GM23338 (cell line): ENCODE data around the gene MYT1. TPM values are rescaled to one million over a fixed set of nuclear protein-coding genes. Genes with fewer than 3 reads are reported as not detected.

ENCODE experiments used
- ATAC-seq: fragments of 200-7000 bp; cut with Tn5 transposase; 3 replicates; pipeline ENCODE4 v1.9.1; 2020
- DNase-seq: peaks from one replicate; pipeline ENCODE4 v3.0.0-alpha.2; 2015; ENCODE audit warnings: low spot score
- H2AFZ ChIP-seq: fragments of 200-600 bp; sonication (generic); 2 replicates; pipeline ENCODE4 v1.8.0; 2016; ENCODE audit warnings: antibody characterized with exemption, mild to moderate bottlenecking, moderate library complexity
- H3F3A ChIP-seq: fragments of 200-600 bp; sonication (generic); replicated peaks from 2 replicates; pipeline ENCODE4 v1.8.0; 2017; ENCODE audit warnings: antibody characterized with exemption, mixed run types, low read depth
- H3K27ac ChIP-seq: fragments of 200-600 bp; sonication (generic); 2 replicates; pipeline ENCODE4 v1.6.1; 2016; ENCODE audit warnings: low read depth
- H3K27me3 ChIP-seq: fragments of 200-600 bp; sonication (generic); 2 replicates; pipeline ENCODE4 v1.8.0; 2016; ENCODE audit warnings: mild to moderate bottlenecking, mixed run types, moderate library complexity; ENCODE audit not compliant: insufficient read depth
- H3K36me3 ChIP-seq: fragments of 200-600 bp; sonication (generic); 2 replicates; pipeline ENCODE4 v1.8.0; 2016; ENCODE audit warnings: mild to moderate bottlenecking; ENCODE audit not compliant: insufficient read depth
- H3K4me1 ChIP-seq: fragments of 200-600 bp; sonication (generic); 2 replicates; pipeline ENCODE4 v1.8.0; 2016; ENCODE audit warnings: mild to moderate bottlenecking, moderate library complexity; ENCODE audit not compliant: insufficient read depth
- H3K4me2 ChIP-seq: fragments of 200-600 bp; sonication (generic); 2 replicates; pipeline ENCODE4 v1.7.1; 2017; ENCODE audit warnings: mixed run types
- H3K4me3 ChIP-seq: fragments of 200-600 bp; sonication (generic); 2 replicates; pipeline ENCODE4 v1.6.1; 2016; ENCODE audit warnings: mixed run types
- H3K79me2 ChIP-seq: fragments of 200-600 bp; sonication (generic); replicated peaks from 2 replicates; pipeline ENCODE4 v1.8.0; 2017; ENCODE audit warnings: mild to moderate bottlenecking; ENCODE audit not compliant: insufficient read depth
- H3K9me2 ChIP-seq: fragments of 200-600 bp; sonication (generic); 2 replicates; pipeline ENCODE4 v1.8.0; 2017; ENCODE audit not compliant: insufficient read depth
- H4K20me1 ChIP-seq: fragments of 200-600 bp; sonication (generic); replicated peaks from 2 replicates; pipeline ENCODE4 v1.8.0; 2017; ENCODE audit warnings: mild to moderate bottlenecking; ENCODE audit not compliant: insufficient read depth
- H3K27ac Mint-ChIP-seq: 2 replicates; pipeline ENCODE4 v1.8.0; 2020; ENCODE audit warnings: inconsistent platforms, mild to moderate bottlenecking, moderate library complexity, mixed read lengths
- H3K27me3 Mint-ChIP-seq: 3 replicates; pipeline ENCODE4 v1.8.0; 2022; ENCODE audit warnings: low read depth, mild to moderate bottlenecking, moderate library complexity, mixed read lengths, inconsistent platforms; ENCODE audit not compliant: insufficient read depth, poor library complexity
- H3K36me3 Mint-ChIP-seq: 3 replicates; pipeline ENCODE4 v1.8.0; 2021; ENCODE audit warnings: low read depth, mild to moderate bottlenecking, inconsistent platforms, moderate library complexity, mixed read lengths
- H3K4me1 Mint-ChIP-seq: 3 replicates; pipeline ENCODE4 v1.8.0; 2020; ENCODE audit warnings: mild to moderate bottlenecking, inconsistent platforms, mixed read lengths
- H3K4me3 Mint-ChIP-seq: 3 replicates; pipeline ENCODE4 v1.8.0; 2021; ENCODE audit warnings: moderate library complexity, mild to moderate bottlenecking, inconsistent platforms, mixed read lengths
- H3K9me3 Mint-ChIP-seq: 3 replicates; pipeline ENCODE4 v1.8.0; 2020; ENCODE audit warnings: moderate library complexity, mild to moderate bottlenecking, inconsistent platforms, mixed read lengths
- CREB1 ChIP-seq: fragments of 250-450 bp; sonication (Bioruptor Pico); IDR thresholded peaks from 2 replicates; pipeline ENCODE4 v1.5.0; 2020; ENCODE audit warnings: low read depth, mild to moderate bottlenecking, moderate library complexity
- CTCF ChIP-seq, 2 experiments: fragments of 200-600 bp in 1 of 2; sonication (generic) in 1 of 2; conservative IDR thresholded peaks; 2 replicates each; pipeline versions ENCODE4 v1.5.1 to v1.6.1; 2016 to 2017; ENCODE audit warnings: antibody characterized with exemption in 2 of 2, low read depth in 2 of 2, mild to moderate bottlenecking in 2 of 2, moderate library complexity in 1 of 2
- ETS1 ChIP-seq: IDR thresholded peaks from 2 replicates; pipeline ENCODE4 v1.6.1; 2016; ENCODE audit warnings: antibody characterized with exemption
- EZH2 ChIP-seq: fragments of 200-600 bp; sonication (generic); IDR thresholded peaks from one replicate; pipeline ENCODE4 v1.8.0; 2017; ENCODE audit warnings: antibody characterized with exemption, mild to moderate bottlenecking, low read depth; ENCODE audit not compliant: unreplicated experiment
- EZH2phosphoT487 ChIP-seq: fragments of 200-600 bp; sonication (generic); IDR thresholded peaks from one replicate; pipeline ENCODE4 v1.8.1; 2018; ENCODE audit warnings: antibody characterized with exemption; ENCODE audit not compliant: unreplicated experiment
- JUNB ChIP-seq: IDR thresholded peaks from one replicate; pipeline ENCODE4 v1.6.1; 2016; ENCODE audit warnings: antibody characterized with exemption; ENCODE audit not compliant: unreplicated experiment
- NANOG ChIP-seq: IDR thresholded peaks from 2 replicates; pipeline ENCODE4 v1.6.1; 2016; ENCODE audit warnings: antibody characterized with exemption, borderline replicate concordance
- POLR2AphosphoS5 ChIP-seq: IDR thresholded peaks from 2 replicates; pipeline ENCODE4 v1.6.1; 2016; ENCODE audit warnings: antibody characterized with exemption, low read depth
- REST ChIP-seq: IDR thresholded peaks from one replicate; pipeline ENCODE4 v1.6.1; 2018; ENCODE audit warnings: antibody characterized with exemption; ENCODE audit not compliant: unreplicated experiment
- STAT1 ChIP-seq: IDR thresholded peaks from one replicate; pipeline ENCODE4 v1.6.1; 2016; ENCODE audit warnings: antibody characterized with exemption; ENCODE audit not compliant: unreplicated experiment
- ZNF114 ChIP-seq: fragments of 250-450 bp; sonication (Bioruptor Pico); IDR thresholded peaks from 2 replicates; pipeline ENCODE4 v1.5.0; 2020; ENCODE audit warnings: mild to moderate bottlenecking, moderate library complexity
- ZNF331 ChIP-seq: fragments of 250-450 bp; sonication (Bioruptor Pico); IDR thresholded peaks from 2 replicates; pipeline ENCODE4 v1.5.0; 2020; ENCODE audit warnings: low read depth, mild to moderate bottlenecking, moderate library complexity
- ZNF462 ChIP-seq: fragments of 250-450 bp; sonication (Bioruptor Pico); IDR thresholded peaks from 2 replicates; pipeline ENCODE4 v1.5.0; 2020; ENCODE audit warnings: mild to moderate bottlenecking, moderate library complexity
- polyA plus RNA-seq: library from polyadenylated mRNA; unstranded; fragments of >200 nt; fragmentation: Nextera tagmentation; extraction: Ambion mirVana; gene quantifications from 2 replicates; pipeline ENCODE4 v1.2.1, GENCODE V29; 2016
- total RNA-seq: library from RNA; depleted of rRNA; stranded (reverse); fragments of >200 nt; shearing (Covaris generic); gene quantifications from 2 replicates; pipeline ENCODE4 v1.2.3, GENCODE V29; 2014

The MYT1 gene
- total and polyA plus RNA-seq, 2 experiments from 2014 or later: 0.83 to 1.6 TPM

- no peaks in the 10 kb centered on the region for H4K20me1 ChIP-seq
- no peak overlapping the region for H3K4me3 Mint-ChIP-seq
- no peak overlapping the region for H3K27ac Mint-ChIP-seq
- no peak overlapping the region for H2AFZ ChIP-seq
- H3K27ac ChIP-seq: no peak overlapping the region
- no peaks in the 10 kb centered on the region for H3K27me3 ChIP-seq
- no peaks in the 10 kb centered on the region for H3K36me3 Mint-ChIP-seq
- H3K4me1 ChIP-seq: no peaks in the 10 kb centered on the region
- no peaks in the 10 kb centered on the region for H3K4me1 Mint-ChIP-seq
- peaks cover 13% of the 10 kb centered on the region for H3K27me3 Mint-ChIP-seq
- no peak overlapping the region for H3K4me3 ChIP-seq
- TF ChIP-seq ZNF462 (CRISPR knock-in tag) (no peak), ZNF331 (no peak), EZH2 (no peak), ETS1 (no peak), CREB1 (CRISPR knock-in tag) (no peak), ZNF114 (CRISPR knock-in tag) (no peak), JUNB (no peak), NANOG (no peak), REST (no peak), EZH2phosphoT487 (no peak), CTCF (conservative IDR thresholded peaks at IDR 0.05; ENCODE audit: low read depth in 2 of 2) (no peak), STAT1 (no peak), POLR2AphosphoS5 (no peak)
- H3F3A ChIP-seq: no peaks in the 10 kb centered on the region
- H3K4me2 ChIP-seq: no peak overlapping the region
- no peaks in the 10 kb centered on the region for H3K9me2 ChIP-seq
- H3K36me3 ChIP-seq: no peaks in the 10 kb centered on the region
- DNase-seq (no peak), ATAC-seq (no peak)
- H3K9me3 Mint-ChIP-seq: peaks cover 4% of the 10 kb centered on the region; the same call in 1 of the 3 replicates
- H3K79me2 ChIP-seq: no peaks in the 10 kb centered on the region
Observed at GRCh38 chr20:64244281-64244805, 80.1 kb downstream of the MYT1 start.
